Hepatocyte (in vitro differentiated cells): ENCODE measurements around the gene ITPK1.

Experiments used
- EZH2 ChIP-seq: fragments of 200-600 bp; sonication (generic); IDR thresholded peaks from 2 replicates; pipeline ENCODE4 v1.6.1; 2016; ENCODE audit warnings: antibody characterized with exemption, mild to moderate bottlenecking, borderline replicate concordance
- TF ChIP-seq, protein P1 (sequence below): fragments of 200-600 bp; sonication (generic); IDR thresholded peaks from 2 replicates; pipeline ENCODE4 v1.5.1; 2016; ENCODE audit warnings: antibody characterized with exemption, mild to moderate bottlenecking; ENCODE audit not compliant: poor library complexity

DNA sequence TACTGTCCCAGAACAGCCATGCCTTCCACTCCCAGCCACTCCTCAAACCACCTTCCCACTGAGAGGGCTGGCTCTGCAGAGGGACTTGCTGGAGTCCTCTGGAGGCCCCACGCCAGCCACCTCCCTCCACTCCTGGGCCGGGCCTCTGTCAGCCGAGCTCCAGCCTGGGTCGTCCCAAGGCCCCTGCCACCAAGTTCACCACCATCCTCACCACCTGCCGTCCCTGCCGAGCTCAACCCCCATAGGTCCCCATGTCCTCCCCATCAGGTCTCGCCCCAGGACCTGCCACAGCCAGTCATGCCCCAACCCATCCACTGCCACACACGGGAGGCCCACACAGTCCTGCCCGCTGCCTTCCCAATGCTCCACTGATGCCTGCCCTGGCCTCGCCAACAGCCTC is 39.0 kb downstream of the ITPK1 start:
- TF ChIP-seq, protein P1, sequence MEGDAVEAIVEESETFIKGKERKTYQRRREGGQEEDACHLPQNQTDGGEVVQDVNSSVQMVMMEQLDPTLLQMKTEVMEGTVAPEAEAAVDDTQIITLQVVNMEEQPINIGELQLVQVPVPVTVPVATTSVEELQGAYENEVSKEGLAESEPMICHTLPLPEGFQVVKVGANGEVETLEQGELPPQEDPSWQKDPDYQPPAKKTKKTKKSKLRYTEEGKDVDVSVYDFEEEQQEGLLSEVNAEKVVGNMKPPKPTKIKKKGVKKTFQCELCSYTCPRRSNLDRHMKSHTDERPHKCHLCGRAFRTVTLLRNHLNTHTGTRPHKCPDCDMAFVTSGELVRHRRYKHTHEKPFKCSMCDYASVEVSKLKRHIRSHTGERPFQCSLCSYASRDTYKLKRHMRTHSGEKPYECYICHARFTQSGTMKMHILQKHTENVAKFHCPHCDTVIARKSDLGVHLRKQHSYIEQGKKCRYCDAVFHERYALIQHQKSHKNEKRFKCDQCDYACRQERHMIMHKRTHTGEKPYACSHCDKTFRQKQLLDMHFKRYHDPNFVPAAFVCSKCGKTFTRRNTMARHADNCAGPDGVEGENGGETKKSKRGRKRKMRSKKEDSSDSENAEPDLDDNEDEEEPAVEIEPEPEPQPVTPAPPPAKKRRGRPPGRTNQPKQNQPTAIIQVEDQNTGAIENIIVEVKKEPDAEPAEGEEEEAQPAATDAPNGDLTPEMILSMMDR, result no peak
- TF ChIP-seq EZH2, result no peak
